OCI-LY3 (cell line): ENCODE data around the gene UNC5C.

Experiments
- H2AFZ ChIP-seq: fragments of 200-600, 300-600 bp; shearing (Covaris generic); 2 replicates; pipeline ENCODE4 v1.6.0; 2014; ENCODE audit warnings: antibody characterized with exemption, low read depth, low read length
- H3K27ac ChIP-seq: fragments of 200-600, 300-600 bp; sonication (generic); 2 replicates; pipeline ENCODE4 v1.5.1; 2014; ENCODE audit warnings: mild to moderate bottlenecking, low read length, moderate library complexity, mixed read lengths
- H3K27me3 ChIP-seq: fragments of 200-600, 300-600 bp; sonication (generic); 2 replicates; pipeline ENCODE4 v1.6.1; 2014; ENCODE audit warnings: low read depth, low read length, mixed read lengths
- H3K36me3 ChIP-seq: fragments of 200-600, 300-600 bp; sonication (generic); replicated peaks from 2 replicates; pipeline ENCODE3; 2014; ENCODE audit warnings: low read depth, low read length, mixed read lengths
- H3K4me1 ChIP-seq: fragments of 300-600, 200-600 bp; sonication (generic); 2 replicates; pipeline ENCODE4 v1.6.1; 2014; ENCODE audit warnings: low read length, mixed read lengths
- H3K4me2 ChIP-seq: fragments of 200-600, 300-600 bp; sonication (generic); 2 replicates; pipeline ENCODE4 v1.6.1; 2014; ENCODE audit warnings: low read length, mixed read lengths
- H3K4me3 ChIP-seq: fragments of 300-600, 200-600 bp; sonication (generic); 2 replicates; pipeline ENCODE4 v1.5.1; 2014; ENCODE audit warnings: antibody characterized with exemption, mild to moderate bottlenecking, low read length, moderate library complexity
- H3K79me2 ChIP-seq: fragments of 300-600, 200-600 bp; shearing (Covaris generic); 2 replicates; pipeline ENCODE4 v1.6.1; 2014; ENCODE audit warnings: mild to moderate bottlenecking, low read length, mixed read lengths
- H3K9ac ChIP-seq: fragments of 300-600, 200-600 bp; shearing (Covaris generic); 2 replicates; pipeline ENCODE4 v1.6.0; 2014; ENCODE audit warnings: mild to moderate bottlenecking, low read length, moderate library complexity
- H3K9me3 ChIP-seq: fragments of 200-600, 300-600 bp; shearing (Covaris generic); 2 replicates; pipeline ENCODE4 v1.6.1; 2014; ENCODE audit warnings: low read length, mixed read lengths; ENCODE audit not compliant: insufficient read depth
- H4K20me1 ChIP-seq: fragments of 200-600, 300-600 bp; sonication (generic); 2 replicates; pipeline ENCODE4 v1.6.1; 2016; ENCODE audit warnings: low read length, mixed read lengths; ENCODE audit not compliant: insufficient read depth
- EZH2phosphoT487 ChIP-seq: fragments of 200-600 bp; shearing (Covaris generic); IDR thresholded peaks from 2 replicates; pipeline ENCODE4 v1.6.1; 2018; ENCODE audit warnings: antibody characterized with exemption, mixed run types, low read depth
- TF ChIP-seq, protein P1 (sequence below): fragments of 200-600, 300-600 bp; sonication (generic); IDR thresholded peaks from 2 replicates; pipeline ENCODE4 v1.5.1; 2014; ENCODE audit warnings: antibody characterized with exemption, low read length, low read depth

Gene UNC5C

DNA sequence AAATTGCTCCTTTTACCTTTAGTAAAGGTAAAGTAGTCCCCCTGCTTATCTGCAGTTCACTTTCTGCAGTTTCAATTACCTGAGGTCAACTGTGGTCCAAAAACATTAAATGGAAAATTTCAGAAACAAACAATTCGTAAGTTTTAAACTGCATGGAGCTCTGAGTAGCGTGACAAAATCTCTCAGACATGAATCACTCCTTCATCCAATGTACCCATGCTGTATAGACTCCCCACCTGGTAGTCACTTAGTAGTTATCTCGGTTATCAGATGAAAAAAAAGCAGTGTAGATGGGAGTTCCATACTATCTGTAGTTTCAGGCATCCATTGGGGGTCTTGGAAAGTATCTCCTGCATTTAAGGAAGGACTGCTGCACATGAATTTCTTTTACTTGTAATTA lies 7.7 kb downstream of the UNC5C start:
- Histone ChIP-seq H3K9ac (no peak overlapping the region), H3K4me3 (no peak overlapping the region)

DNA sequence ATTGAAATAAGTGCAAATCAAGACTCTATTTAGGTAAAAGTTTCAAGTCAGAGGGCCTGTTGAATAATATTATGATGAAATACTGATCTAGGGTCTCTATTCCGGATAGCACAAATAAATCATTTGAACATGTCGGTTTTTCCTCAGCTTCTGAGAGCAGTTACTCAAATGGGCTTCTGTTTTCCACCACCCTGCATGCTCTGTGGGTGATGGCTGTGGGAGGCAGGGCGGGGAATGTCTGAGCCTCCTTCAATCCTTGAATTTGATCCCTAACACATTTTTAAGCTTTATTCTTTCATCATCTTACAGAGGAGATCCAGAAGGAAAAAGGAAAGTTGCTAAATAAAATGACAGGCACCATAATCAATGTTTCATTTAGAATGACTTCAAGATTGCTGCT lies 8.5 kb downstream of the UNC5C start:
- Histone ChIP-seq H3K4me1 (peaks cover 12% of the 10 kb centered on the region), H4K20me1 (no peaks in the 10 kb centered on the region), H3K36me3 (no peaks in the 10 kb centered on the region), H3K9ac (no peak overlapping the region), H3K27me3 (peaks cover 53% of the 10 kb centered on the region), H3K4me3 (no peak overlapping the region), H3K79me2 (no peaks in the 10 kb centered on the region), H2AFZ (no peak overlapping the region), H3K9me3 (no peaks in the 10 kb centered on the region), H3K27ac (no peak overlapping the region), H3K4me2 (no peak overlapping the region)
- TF ChIP-seq, protein P1, sequence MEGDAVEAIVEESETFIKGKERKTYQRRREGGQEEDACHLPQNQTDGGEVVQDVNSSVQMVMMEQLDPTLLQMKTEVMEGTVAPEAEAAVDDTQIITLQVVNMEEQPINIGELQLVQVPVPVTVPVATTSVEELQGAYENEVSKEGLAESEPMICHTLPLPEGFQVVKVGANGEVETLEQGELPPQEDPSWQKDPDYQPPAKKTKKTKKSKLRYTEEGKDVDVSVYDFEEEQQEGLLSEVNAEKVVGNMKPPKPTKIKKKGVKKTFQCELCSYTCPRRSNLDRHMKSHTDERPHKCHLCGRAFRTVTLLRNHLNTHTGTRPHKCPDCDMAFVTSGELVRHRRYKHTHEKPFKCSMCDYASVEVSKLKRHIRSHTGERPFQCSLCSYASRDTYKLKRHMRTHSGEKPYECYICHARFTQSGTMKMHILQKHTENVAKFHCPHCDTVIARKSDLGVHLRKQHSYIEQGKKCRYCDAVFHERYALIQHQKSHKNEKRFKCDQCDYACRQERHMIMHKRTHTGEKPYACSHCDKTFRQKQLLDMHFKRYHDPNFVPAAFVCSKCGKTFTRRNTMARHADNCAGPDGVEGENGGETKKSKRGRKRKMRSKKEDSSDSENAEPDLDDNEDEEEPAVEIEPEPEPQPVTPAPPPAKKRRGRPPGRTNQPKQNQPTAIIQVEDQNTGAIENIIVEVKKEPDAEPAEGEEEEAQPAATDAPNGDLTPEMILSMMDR, result no peak
- TF ChIP-seq EZH2phosphoT487, result no peak

More for the DNA sequence above, 7.7 kb downstream of the UNC5C start:
- no peaks in the 10 kb centered on the region for H3K36me3 ChIP-seq
- TF ChIP-seq EZH2phosphoT487, result no peak
- H4K20me1 ChIP-seq, result no peaks in the 10 kb centered on the region
- H2AFZ ChIP-seq, result no peak overlapping the region
- H3K4me2 ChIP-seq, result no peak overlapping the region
- H3K9me3 ChIP-seq, result no peaks in the 10 kb centered on the region
- H3K4me1 ChIP-seq, result peaks cover 12% of the 10 kb centered on the region
- H3K27ac ChIP-seq, result no peak overlapping the region
- H3K79me2 ChIP-seq, result no peaks in the 10 kb centered on the region
- H3K27me3 ChIP-seq, result peaks cover 58% of the 10 kb centered on the region

DNA sequence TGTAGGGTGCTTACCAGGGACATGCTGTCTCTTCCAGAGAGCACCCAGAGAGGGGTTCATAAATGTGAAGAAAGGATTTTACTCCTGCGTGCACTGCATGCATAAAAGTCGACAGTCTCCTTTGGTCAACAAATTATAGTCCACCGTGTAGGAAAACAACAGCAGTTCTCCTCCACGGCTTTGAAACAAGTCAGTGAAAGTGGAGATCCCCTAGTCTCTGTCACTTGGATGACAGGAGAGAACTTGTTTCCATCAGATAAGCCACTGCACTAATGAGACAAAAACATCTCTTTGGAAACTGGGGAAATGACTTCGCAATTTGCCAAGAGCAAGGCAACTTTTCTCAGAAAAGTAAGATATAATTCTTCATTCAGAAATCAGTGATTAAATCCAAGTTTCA lies 9.7 kb downstream of the UNC5C start:
- Histone ChIP-seq H3K4me2 (no peak overlapping the region), H3K36me3 (no peaks in the 10 kb centered on the region), H3K4me1 (peaks cover 12% of the 10 kb centered on the region), H3K9me3 (no peaks in the 10 kb centered on the region), H3K79me2 (no peaks in the 10 kb centered on the region), H3K27ac (no peak overlapping the region), H3K4me3 (no peak overlapping the region), H3K9ac (no peak overlapping the region), H2AFZ (no peak overlapping the region), H3K27me3 (peaks cover 47% of the 10 kb centered on the region), H4K20me1 (no peaks in the 10 kb centered on the region)
- TF ChIP-seq, protein P1, result no peak
- no peak for TF ChIP-seq EZH2phosphoT487

DNA sequence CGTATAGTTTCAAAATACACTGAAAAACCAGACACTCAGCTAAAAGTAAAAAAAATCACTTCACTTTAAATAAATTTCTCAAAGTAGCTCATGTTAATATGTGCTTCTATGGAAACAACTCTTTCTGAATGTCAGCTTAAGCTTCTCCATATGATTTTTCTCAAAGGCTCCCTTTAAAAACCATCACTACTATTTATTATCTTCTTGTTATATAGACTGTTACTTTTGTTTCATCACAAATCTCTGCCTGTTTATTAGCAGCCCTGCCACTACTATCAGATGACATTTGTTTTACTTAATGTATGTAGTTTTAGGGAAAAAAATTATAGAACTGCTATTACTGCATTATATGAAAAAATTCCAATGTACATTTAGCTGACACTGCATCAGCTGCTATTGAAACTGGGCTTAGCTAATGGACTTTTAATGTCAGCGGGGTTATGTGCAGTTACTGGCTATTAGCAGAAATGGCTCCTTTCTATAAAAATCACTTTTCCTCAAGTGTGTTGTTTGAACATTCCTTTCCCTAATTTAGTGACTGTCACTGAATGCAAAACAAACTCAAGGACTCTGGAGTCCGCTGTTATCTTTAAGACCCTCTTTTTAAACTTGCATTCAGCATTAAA lies 10.8 kb downstream of the UNC5C start:
- no peak overlapping the region for H3K9ac ChIP-seq
- H2AFZ ChIP-seq, result no peak overlapping the region
- H3K36me3 ChIP-seq, result no peaks in the 10 kb centered on the region
- H3K27ac ChIP-seq, result no peak overlapping the region
- H3K9me3 ChIP-seq, result no peaks in the 10 kb centered on the region
- H3K4me2 ChIP-seq, result no peak overlapping the region
- no peaks in the 10 kb centered on the region for H4K20me1 ChIP-seq
- TF ChIP-seq EZH2phosphoT487, result no peak
- TF ChIP-seq, protein P1, result no peak
- peaks cover 35% of the 10 kb centered on the region for H3K27me3 ChIP-seq
- H3K4me1 ChIP-seq, result peaks cover 12% of the 10 kb centered on the region
- H3K4me3 ChIP-seq, result no peak overlapping the region
- H3K79me2 ChIP-seq, result no peaks in the 10 kb centered on the region
